Measurements from ENCODE around the gene RAP2B.

GRCh38 chr3:153137626-153138025, 24.4 kb upstream of the RAP2B start:
- no peak for TF ChIP-seq CTCF (conservative IDR thresholded peaks at IDR 0.05; ENCODE audit: low read length)
- no peak for TF ChIP-seq EZH2phosphoT487 (IDR thresholded peaks at IDR 0.05; ENCODE audit: borderline replicate concordance)

All from Loucy (cell line).